Articular chondrocyte of knee joint (primary cell): ENCODE results near the gene P2RY11. TPM values are rescaled to one million over a fixed set of nuclear protein-coding genes. Genes with fewer than 3 reads are reported as not detected.
A peak's percentile ranks its signal among the peaks of the same experiment; 100 is the strongest.

ENCODE experiments used
- small RNA-seq: library from RNA; depleted of rRNA; stranded (forward); fragments of <200 nt; gene quantifications from one replicate; pipeline ENCODE3, GENCODE V24; 2012
- total RNA-seq: library from RNA; depleted of rRNA; stranded (reverse); fragments of >200 nt; gene quantifications from 2 replicates; pipeline ENCODE4 v1.2.3, GENCODE V29; 2012

Gene P2RY11
- 1.0 and 1.4 TPM in 2 replicates for total RNA-seq

GRCh38 chr19:10111405-10111811 is at the start of gene P2RY11:
Gene P2RY11 (plus strand): TSS chr19:10111693. CDS start chr19:10111722, 29 bp downstream.

GRCh38 chr19:10085641-10086590 is 25.6 kb upstream of the P2RY11 start, which contains the start of gene SHFL:
Gene SHFL (plus strand): TSS chr19:10086317. CDS start chr19:10086428, 111 bp downstream.

GRCh38 chr19:10106100-10106936 is 5.2 kb upstream of the P2RY11 start, which contains the start of gene PPAN:
Gene PPAN (plus strand): TSS chr19:10106362. CDS start chr19:10106395, 33 bp downstream.

Small RNA genes within 50 kb of the gene (small RNA-seq; reads per million reads assigned to genes)
- 21.6 reads per million, percentile 96 among the genes with 10 or more reads in this experiment for gene SNORD105
- 236 reads per million, percentile 98 among the genes with 10 or more reads in this experiment for gene SNORD105B

Other genes with a start within 250 kb of the P2RY11 start
- gene OLFM2, start 175.2 kb upstream of the P2RY11 start, total RNA-seq = 2.5 and 4.0 TPM in 2 replicates
- 17.2 and 21.8 TPM in 2 replicates for gene COL5A3, start 101.2 kb upstream of the P2RY11 start, total RNA-seq
- gene RDH8, start 98.2 kb upstream of the P2RY11 start, total RNA-seq = not detected in 2 replicates
- gene SHFL, start 25.4 kb upstream of the P2RY11 start, total RNA-seq = 22.0 and 24.5 TPM in 2 replicates
- gene ANGPTL6, start 9.0 kb upstream of the P2RY11 start, total RNA-seq = 0.11 and 0.39 TPM in 2 replicates
- gene PPAN, start 5.3 kb upstream of the P2RY11 start, total RNA-seq = 18.2 and 24.6 TPM in 2 replicates
- 162 and 231 TPM in 2 replicates for gene EIF3G, start 8.2 kb downstream of the P2RY11 start, total RNA-seq
- gene DNMT1, start 83.3 kb downstream of the P2RY11 start, total RNA-seq = 43.0 and 48.3 TPM in 2 replicates
- 15.5 and 17.2 TPM in 2 replicates for gene S1PR2, start 119.6 kb downstream of the P2RY11 start, total RNA-seq
- gene MRPL4, start 140.5 kb downstream of the P2RY11 start, total RNA-seq = 25.6 and 30.3 TPM in 2 replicates
- 33.3 and 41.0 TPM in 2 replicates for gene ICAM1, start 159.4 kb downstream of the P2RY11 start, total RNA-seq
- 0.13 and 0.32 TPM in 2 replicates for gene ICAM4, start 175.3 kb downstream of the P2RY11 start, total RNA-seq
- under 0.01 and 0.13 TPM in 2 replicates for gene ICAM5, start 178.3 kb downstream of the P2RY11 start, total RNA-seq
- 0.13 and 0.32 TPM in 2 replicates for gene ZGLP1, start 198.1 kb downstream of the P2RY11 start, total RNA-seq
- gene FDX2, start 204.3 kb downstream of the P2RY11 start, total RNA-seq = 18.4 and 19.8 TPM in 2 replicates
- gene RAVER1, start 221.8 kb downstream of the P2RY11 start, total RNA-seq = 7.6 and 10.8 TPM in 2 replicates
- gene ICAM3, start 227.9 kb downstream of the P2RY11 start, total RNA-seq = 5.1 and 5.4 TPM in 2 replicates